Panc1 (cell line): ENCODE data around the gene NUP98.
"Not testable (repeated sequence)": the region's sequence is repeated elsewhere in the genome, so short reads cannot be mapped to it uniquely, and the experiment has no call there.

Experiments used
- CTCF ChIP-seq: fragments of 450-650 bp; IDR thresholded peaks from 2 replicates; pipeline ENCODE4 v1.5.1; 2017; ENCODE audit warnings: mild to moderate bottlenecking
- POLR2AphosphoS5 ChIP-seq: IDR thresholded peaks from 2 replicates; pipeline ENCODE4 v1.6.1; 2012; ENCODE audit warnings: mild to moderate bottlenecking, low read depth, low read length, moderate library complexity
- SIN3A ChIP-seq: IDR thresholded peaks from 2 replicates; pipeline ENCODE4 v1.6.1; 2012; ENCODE audit warnings: low read depth, mild to moderate bottlenecking, low read length, moderate library complexity, borderline replicate concordance; ENCODE audit not compliant: insufficient read depth
- TCF7L2 ChIP-seq: IDR thresholded peaks from 2 replicates; pipeline ENCODE4 v1.6.1; 2011; ENCODE audit warnings: mild to moderate bottlenecking, low read depth, low read length, inconsistent platforms
- TF ChIP-seq, protein P1 (sequence below), 2 experiments: IDR thresholded peaks; 2 replicates each; pipeline ENCODE4 v1.6.1; 2011 to 2012; ENCODE audit warnings: low read depth in 2 of 2, control low read depth in 1 of 2, low read length in 1 of 2, mild to moderate bottlenecking in 1 of 2, moderate library complexity in 1 of 2; ENCODE audit not compliant: insufficient read depth in 1 of 2

DNA sequence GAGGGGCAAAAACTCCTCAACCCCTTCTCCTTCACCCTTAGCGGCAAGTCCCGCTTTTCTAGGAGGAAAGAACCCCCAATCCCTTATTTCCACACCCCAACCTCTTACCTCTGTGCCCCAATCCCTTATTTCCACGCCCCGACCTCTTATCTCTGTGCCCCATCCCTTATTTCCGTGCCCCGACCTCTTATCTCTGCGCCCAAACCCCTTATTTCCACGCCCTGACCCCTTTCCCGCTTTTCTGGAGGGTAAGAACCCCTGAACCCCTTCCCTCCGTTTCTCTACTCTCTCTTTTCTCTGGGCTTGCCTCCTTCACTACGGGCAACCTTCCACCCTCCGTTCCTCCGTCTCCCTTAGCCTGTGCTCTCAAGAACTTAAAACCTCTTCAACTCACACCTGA, 148.5 kb downstream of the NUP98 start:
- TF ChIP-seq CTCF, SIN3A, POLR2AphosphoS5, TCF7L2: not testable (repeated sequence)
- TF ChIP-seq, protein P1, sequence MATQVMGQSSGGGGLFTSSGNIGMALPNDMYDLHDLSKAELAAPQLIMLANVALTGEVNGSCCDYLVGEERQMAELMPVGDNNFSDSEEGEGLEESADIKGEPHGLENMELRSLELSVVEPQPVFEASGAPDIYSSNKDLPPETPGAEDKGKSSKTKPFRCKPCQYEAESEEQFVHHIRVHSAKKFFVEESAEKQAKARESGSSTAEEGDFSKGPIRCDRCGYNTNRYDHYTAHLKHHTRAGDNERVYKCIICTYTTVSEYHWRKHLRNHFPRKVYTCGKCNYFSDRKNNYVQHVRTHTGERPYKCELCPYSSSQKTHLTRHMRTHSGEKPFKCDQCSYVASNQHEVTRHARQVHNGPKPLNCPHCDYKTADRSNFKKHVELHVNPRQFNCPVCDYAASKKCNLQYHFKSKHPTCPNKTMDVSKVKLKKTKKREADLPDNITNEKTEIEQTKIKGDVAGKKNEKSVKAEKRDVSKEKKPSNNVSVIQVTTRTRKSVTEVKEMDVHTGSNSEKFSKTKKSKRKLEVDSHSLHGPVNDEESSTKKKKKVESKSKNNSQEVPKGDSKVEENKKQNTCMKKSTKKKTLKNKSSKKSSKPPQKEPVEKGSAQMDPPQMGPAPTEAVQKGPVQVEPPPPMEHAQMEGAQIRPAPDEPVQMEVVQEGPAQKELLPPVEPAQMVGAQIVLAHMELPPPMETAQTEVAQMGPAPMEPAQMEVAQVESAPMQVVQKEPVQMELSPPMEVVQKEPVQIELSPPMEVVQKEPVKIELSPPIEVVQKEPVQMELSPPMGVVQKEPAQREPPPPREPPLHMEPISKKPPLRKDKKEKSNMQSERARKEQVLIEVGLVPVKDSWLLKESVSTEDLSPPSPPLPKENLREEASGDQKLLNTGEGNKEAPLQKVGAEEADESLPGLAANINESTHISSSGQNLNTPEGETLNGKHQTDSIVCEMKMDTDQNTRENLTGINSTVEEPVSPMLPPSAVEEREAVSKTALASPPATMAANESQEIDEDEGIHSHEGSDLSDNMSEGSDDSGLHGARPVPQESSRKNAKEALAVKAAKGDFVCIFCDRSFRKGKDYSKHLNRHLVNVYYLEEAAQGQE (IDR thresholded peaks at IDR 0.05; ENCODE audit: insufficient read depth in 1 of 2, low read depth in 2 of 2, low read length in 1 of 2): not testable (repeated sequence)
